Measurements from ENCODE around the gene PRKN. TPM values are rescaled to one million over a fixed set of nuclear protein-coding genes. Genes with fewer than 3 reads are reported as not detected.

The PRKN gene
- total RNA-seq, 2 donors from 2014 or later: 10.7 to 21.2 TPM

DNA sequence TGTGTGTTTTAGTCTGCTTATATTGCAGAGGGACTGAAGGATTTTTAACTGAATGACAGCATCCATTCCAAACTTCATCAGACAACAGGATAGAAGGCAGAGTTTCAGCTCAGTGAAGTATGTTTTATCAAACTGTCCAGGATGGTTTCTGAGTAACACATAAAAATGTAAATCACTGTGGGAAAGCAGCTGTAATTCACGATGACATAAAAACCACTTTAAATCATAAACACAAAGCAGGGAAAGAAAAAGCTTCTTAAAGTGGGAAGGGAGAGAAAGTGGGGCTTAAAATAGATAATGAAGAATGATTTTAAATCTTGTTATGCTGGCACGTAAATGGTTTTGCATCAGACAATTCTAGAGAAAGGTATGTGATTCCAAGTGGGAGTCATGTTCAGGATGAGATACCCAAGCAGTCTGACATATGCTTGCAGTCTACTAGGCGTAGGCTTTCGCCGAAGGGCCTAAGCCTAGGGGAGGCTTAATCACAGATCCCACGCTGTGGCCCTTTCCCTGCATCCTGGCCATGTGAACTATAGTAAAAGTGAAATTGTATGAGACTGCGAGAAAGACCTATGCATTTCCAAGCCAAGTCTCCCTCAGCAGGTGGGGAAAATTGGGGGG lies 610.6 kb downstream of the PRKN start:
- Histone ChIP-seq H3K9me3 (no peaks in the 10 kb centered on the region), H3K4me1 (replicated peaks) (no peaks in the 10 kb centered on the region), H3K27me3 (replicated peaks; ENCODE audit: insufficient read depth) (no peaks in the 10 kb centered on the region), H3K27ac (no peak overlapping the region), H3K36me3 (no peaks in the 10 kb centered on the region), H3K4me3 (no peak overlapping the region)
- intact Hi-C loops (cut with DNase I): no loop called here
- TF ChIP-seq POLR2AphosphoS5 (IDR thresholded peaks at IDR 0.05): no peak
- no peak for TF ChIP-seq POLR2A (IDR thresholded peaks at IDR 0.05)
- TF ChIP-seq, protein P1, sequence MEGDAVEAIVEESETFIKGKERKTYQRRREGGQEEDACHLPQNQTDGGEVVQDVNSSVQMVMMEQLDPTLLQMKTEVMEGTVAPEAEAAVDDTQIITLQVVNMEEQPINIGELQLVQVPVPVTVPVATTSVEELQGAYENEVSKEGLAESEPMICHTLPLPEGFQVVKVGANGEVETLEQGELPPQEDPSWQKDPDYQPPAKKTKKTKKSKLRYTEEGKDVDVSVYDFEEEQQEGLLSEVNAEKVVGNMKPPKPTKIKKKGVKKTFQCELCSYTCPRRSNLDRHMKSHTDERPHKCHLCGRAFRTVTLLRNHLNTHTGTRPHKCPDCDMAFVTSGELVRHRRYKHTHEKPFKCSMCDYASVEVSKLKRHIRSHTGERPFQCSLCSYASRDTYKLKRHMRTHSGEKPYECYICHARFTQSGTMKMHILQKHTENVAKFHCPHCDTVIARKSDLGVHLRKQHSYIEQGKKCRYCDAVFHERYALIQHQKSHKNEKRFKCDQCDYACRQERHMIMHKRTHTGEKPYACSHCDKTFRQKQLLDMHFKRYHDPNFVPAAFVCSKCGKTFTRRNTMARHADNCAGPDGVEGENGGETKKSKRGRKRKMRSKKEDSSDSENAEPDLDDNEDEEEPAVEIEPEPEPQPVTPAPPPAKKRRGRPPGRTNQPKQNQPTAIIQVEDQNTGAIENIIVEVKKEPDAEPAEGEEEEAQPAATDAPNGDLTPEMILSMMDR (IDR thresholded peaks at IDR 0.05): no peak
- 86% methylated on average over 7 of the region's 7 CpGs for WGBS
- DNase-seq (ENCODE audit: low spot score): no peak

- DNase-seq (ENCODE audit: low spot score): no peak
- intact Hi-C loops (cut with DNase I): no loop called here
- no peak overlapping the region for H3K27ac ChIP-seq
- TF ChIP-seq POLR2AphosphoS5 (IDR thresholded peaks at IDR 0.05): no peak
- WGBS: 88% methylated on average over 2 of the region's 2 CpGs
- no peaks in the 10 kb centered on the region for H3K36me3 ChIP-seq
- H3K27me3 ChIP-seq (replicated peaks; ENCODE audit: insufficient read depth): no peaks in the 10 kb centered on the region
- no peak overlapping the region for H3K4me3 ChIP-seq
- H3K9me3 ChIP-seq: no peaks in the 10 kb centered on the region
- no peaks in the 10 kb centered on the region for H3K4me1 ChIP-seq (replicated peaks)
Observed at GRCh38 chr6:162109480-162110050, 618.0 kb downstream of the PRKN start.

- no peak overlapping the region for H3K4me3 ChIP-seq
- TF ChIP-seq, protein P1 (IDR thresholded peaks at IDR 0.05): no peak
- TF ChIP-seq POLR2A (IDR thresholded peaks at IDR 0.05): no peak
- no peak for TF ChIP-seq POLR2AphosphoS5 (IDR thresholded peaks at IDR 0.05)
- DNase-seq (ENCODE audit: low spot score): no peak
- no peaks in the 10 kb centered on the region for H3K9me3 ChIP-seq
- no peaks in the 10 kb centered on the region for H3K4me1 ChIP-seq (replicated peaks)
- no peak overlapping the region for H3K27ac ChIP-seq
- no peaks in the 10 kb centered on the region for H3K27me3 ChIP-seq (replicated peaks; ENCODE audit: insufficient read depth)
- 77% methylated on average over 3 of the region's 3 CpGs for WGBS
- no peaks in the 10 kb centered on the region for H3K36me3 ChIP-seq
- intact Hi-C loops (cut with DNase I): no loop called here
Observed at GRCh38 chr6:162108041-162108440, 619.5 kb downstream of the PRKN start.

GRCh38 chr6:162100096-162100495 lies 627.5 kb downstream of the PRKN start:
- no peak overlapping the region for H3K4me3 ChIP-seq
- WGBS: 86% methylated on average over 5 of the region's 5 CpGs
- no peaks in the 10 kb centered on the region for H3K4me1 ChIP-seq (replicated peaks)
- DNase-seq (ENCODE audit: low spot score): no peak
- intact Hi-C loops (cut with DNase I): no loop called here
- H3K36me3 ChIP-seq: no peaks in the 10 kb centered on the region
- no peaks in the 10 kb centered on the region for H3K9me3 ChIP-seq
- no peak overlapping the region for H3K27ac ChIP-seq
- TF ChIP-seq POLR2A (IDR thresholded peaks at IDR 0.05) (no peak), POLR2AphosphoS5 (IDR thresholded peaks at IDR 0.05) (no peak)
- TF ChIP-seq, protein P1 (IDR thresholded peaks at IDR 0.05): no peak
- no peaks in the 10 kb centered on the region for H3K27me3 ChIP-seq (replicated peaks; ENCODE audit: insufficient read depth)

- no peak for TF ChIP-seq POLR2A (IDR thresholded peaks at IDR 0.05)
- TF ChIP-seq, protein P1 (IDR thresholded peaks at IDR 0.05): no peak
- no peak for TF ChIP-seq POLR2AphosphoS5 (IDR thresholded peaks at IDR 0.05)
- Histone ChIP-seq H3K27ac (no peak overlapping the region), H3K36me3 (no peaks in the 10 kb centered on the region), H3K27me3 (replicated peaks; ENCODE audit: insufficient read depth) (no peaks in the 10 kb centered on the region), H3K4me1 (replicated peaks) (no peaks in the 10 kb centered on the region), H3K4me3 (no peak overlapping the region), H3K9me3 (no peaks in the 10 kb centered on the region)
- no peak for DNase-seq (ENCODE audit: low spot score)
- intact Hi-C loops (cut with DNase I): no loop called here
- WGBS: 63% methylated on average over 5 of the region's 5 CpGs
Observed at GRCh38 chr6:162099685-162100084, 627.9 kb downstream of the PRKN start.
